HG03460 (cell line): ENCODE data around the gene MARK4.
"Not testable (repeated sequence)": the region's sequence is repeated elsewhere in the genome, so short reads cannot be mapped to it uniquely, and the experiment has no call there.

ENCODE experiments used
- ATAC-seq: cut with Tn5 transposase; IDR thresholded peaks from one replicate; pipeline ENCODE4 v1.9.1; 2021; ENCODE audit not compliant: unreplicated experiment

The MARK4 gene

DNA sequence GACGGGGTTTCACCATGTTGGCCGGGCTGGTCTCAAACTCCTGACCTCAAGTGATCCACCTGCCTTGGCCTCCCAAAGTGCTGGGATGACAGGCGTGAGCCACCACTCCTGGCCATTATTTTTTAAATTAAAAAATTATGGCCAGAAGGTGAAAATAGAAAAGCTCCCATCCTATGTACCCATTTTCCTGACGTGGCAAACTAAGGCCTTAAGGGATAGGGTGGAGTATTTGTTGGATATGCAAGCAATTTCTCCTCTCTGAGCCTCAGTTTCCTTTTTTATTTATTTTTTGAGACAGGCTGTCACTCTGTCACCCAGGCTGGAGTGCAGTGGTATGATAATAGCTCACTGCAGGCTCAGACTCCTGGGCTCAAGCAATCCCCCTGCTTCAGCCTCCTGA, 83.8 kb downstream of the MARK4 start:
- ATAC-seq = not testable (repeated sequence)

DNA sequence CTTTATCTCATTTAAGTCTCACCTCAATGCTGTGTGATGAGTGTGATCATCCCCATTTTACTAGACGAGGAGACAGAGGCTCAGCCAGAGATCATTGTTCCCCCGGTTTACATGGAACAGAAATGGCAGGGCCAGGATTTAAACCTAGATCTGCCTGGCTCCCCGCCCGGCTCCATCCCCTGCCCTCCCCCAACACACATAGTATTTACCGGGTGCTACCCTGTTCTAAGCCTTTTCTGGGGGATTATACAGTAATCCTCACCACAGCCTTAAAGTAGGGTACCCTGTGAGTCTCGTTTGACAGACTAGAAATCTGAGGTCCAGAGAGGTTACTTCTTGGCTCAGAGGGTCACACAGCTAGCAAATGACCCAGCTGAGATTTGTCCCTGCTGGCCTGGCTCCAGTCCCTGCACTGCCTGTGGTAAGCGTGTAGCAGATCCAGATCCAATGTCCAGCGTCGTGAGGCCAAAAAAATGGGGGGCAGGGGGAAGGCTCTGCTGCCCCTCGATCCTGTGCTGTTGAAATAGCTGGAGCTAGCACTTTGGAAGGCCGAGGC, 85.7 kb downstream of the MARK4 start:
- no peak for ATAC-seq

- ATAC-seq = no peak
Observed at GRCh38 chr19:45339629-45340028, 88.6 kb downstream of the MARK4 start.

- ATAC-seq = no peak
Observed at GRCh38 chr19:45340232-45340898, 89.3 kb downstream of the MARK4 start, which contains the start of gene KLC3. TSS of gene KLC3 (plus strand) at chr19:45340750. CDS start at chr19:45345542, 4,792 bp downstream.

GRCh38 chr19:45340899-45341453, 89.9 kb downstream of the MARK4 start:
- no peak for ATAC-seq

GRCh38 chr19:45342911-45343310, 91.8 kb downstream of the MARK4 start:
- no peak for ATAC-seq

- ATAC-seq = no peak
Observed at GRCh38 chr19:45344621-45345505, 93.8 kb downstream of the MARK4 start.

- no peak for ATAC-seq
Observed at GRCh38 chr19:45345506-45345860, 94.4 kb downstream of the MARK4 start.

DNA sequence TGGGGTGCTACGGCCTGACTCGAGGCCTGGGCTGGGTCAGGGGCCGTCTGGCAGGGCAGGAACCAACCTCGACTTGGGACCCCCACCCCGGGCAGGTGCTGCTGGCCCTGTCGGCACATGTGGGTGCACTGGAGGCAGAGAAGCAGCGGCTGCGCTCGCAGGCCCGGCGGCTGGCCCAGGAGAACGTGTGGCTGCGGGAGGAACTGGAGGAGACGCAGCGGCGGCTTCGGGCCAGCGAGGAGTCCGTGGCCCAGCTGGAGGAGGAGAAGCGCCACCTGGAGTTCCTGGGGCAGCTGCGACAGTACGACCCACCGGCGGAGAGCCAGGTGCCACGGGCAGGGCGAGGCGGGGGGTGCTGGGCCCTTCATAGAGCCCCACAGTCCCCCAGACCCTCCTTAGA, 95.4 kb downstream of the MARK4 start:
- no peak for ATAC-seq

- ATAC-seq = no peak
Observed at GRCh38 chr19:45347570-45348366, 96.7 kb downstream of the MARK4 start.

- no peak for ATAC-seq
Observed at GRCh38 chr19:45348367-45349125, 97.5 kb downstream of the MARK4 start.

GRCh38 chr19:45349126-45349415, 98.0 kb downstream of the MARK4 start:
- no peak for ATAC-seq

GRCh38 chr19:45349430-45349941, 98.4 kb downstream of the MARK4 start:
- ATAC-seq = no peak

GRCh38 chr19:45350477-45351058, 99.5 kb downstream of the MARK4 start:
- ATAC-seq = no peak

GRCh38 chr19:45351401-45351952, 100.4 kb downstream of the MARK4 start:
- no peak for ATAC-seq

- ATAC-seq = no peak
Observed at GRCh38 chr19:45352062-45352461, 101.0 kb downstream of the MARK4 start.

- no peak for ATAC-seq
Observed at GRCh38 chr19:45352471-45352870, 101.4 kb downstream of the MARK4 start.

DNA sequence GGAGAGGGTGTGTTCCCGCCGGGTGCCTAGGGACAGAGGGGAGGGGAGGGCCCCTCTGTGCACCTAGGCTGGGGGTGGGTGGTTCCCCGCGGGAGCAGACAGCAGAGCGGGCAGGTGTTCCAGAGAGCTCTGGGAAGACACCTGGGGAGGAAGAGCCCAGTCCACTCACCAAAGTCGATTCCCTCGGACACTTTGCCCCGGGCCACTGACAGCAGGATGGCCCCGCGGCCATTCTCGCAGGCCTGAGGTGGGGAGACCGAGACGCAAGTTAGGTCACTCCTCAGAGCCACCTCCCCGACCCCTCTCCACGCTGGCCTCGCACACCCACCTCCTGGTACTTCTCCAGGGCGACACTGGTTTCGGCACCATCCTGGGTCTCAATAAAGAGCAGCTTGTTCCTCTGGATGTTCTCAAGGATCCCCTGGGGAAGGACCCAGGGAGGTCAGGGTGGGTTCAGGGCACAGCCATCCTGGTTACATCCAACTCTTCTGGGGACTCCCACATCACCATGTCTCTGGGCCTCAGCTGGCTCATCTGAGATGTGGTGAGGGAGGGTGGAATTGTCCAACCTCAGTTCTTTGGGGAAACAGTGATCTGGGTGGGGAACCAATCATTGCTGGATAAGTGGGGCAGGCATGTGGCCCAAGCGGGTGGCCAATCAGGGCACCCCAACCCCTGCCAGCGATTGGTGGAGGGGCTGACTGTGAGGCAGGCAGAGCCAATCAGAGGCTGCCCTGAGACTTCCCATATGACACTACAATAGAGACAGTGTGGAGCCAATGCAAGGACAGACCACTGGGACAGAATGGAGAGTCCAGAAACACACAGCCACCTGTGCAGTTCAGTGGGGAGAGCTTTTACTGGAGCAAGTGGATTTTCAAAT, 102.1 kb downstream of the MARK4 start:
- no peak for ATAC-seq
